SH-SY5Y (cell line): ENCODE measurements around the gene FBXO44.

ENCODE experiments used
- GATA2 ChIP-seq: IDR thresholded peaks from 2 replicates; pipeline ENCODE4 v1.6.1; 2011; ENCODE audit warnings: mild to moderate bottlenecking, low read depth, low read length
- GATA3 ChIP-seq: IDR thresholded peaks from 2 replicates; pipeline ENCODE4 v1.6.1; 2011; ENCODE audit warnings: low read depth, mild to moderate bottlenecking, low read length, moderate library complexity

DNA sequence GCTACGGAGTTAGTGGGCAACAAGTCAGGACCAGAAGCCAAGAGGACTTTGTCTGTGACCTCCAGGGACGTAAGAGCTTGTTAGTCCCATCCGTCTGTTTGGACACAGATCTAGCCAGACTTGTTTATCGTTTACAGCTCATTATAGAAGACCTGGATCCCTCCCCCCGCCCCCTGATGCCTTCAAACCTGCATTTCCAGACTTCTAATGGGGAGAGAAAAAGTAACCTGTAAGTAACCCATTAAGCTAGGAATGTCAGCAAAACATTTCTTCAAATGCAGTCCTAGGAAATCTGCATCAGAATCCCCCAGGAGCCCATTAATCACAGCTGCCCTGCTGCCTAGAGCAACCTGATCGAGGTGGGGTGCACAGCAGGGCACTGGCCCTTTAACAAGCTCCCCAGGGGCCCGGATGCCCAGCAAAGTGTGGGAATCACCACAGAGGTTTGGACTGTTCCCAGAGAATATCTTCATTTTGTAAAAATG is 27.7 kb downstream of the FBXO44 start:
- TF ChIP-seq GATA2 (no peak), GATA3 (no peak)
